ENCODE data around the gene PTPN11. TPM values are rescaled to one million over a fixed set of nuclear protein-coding genes. Genes with fewer than 3 reads are reported as not detected.

PTPN11 gene
- total and polyA plus RNA-seq, 2 experiments from 2014 or later, result 78.0 to 89.5 TPM

DNA sequence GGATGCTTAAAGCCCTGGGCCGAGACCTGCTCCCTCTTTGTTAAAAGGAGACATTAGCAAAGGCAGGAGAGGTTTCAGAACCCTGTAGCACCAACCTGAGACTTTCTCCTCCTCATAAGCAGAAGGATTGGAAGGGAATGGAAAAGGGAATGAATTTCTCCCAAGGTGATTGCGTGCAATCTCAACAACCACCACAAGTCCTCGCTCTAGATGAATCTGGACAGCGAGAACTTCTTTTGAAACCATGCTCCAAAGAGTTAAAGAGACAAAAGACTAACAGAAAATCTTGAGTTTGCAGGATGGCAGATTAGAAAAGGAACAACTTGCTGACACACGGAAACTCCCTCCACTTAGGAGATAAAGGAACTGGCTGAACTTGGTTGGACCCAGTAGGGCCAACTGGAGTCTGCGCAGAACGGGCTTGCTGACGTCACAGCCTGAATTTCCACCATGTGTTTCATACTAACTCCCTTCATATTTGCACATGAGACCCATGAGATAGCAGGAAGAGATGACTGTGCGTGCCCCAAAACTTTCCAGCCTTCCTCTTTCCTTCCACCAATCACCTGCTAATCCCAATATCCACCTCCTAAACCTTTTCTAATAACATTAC lies 137.0 kb downstream of the PTPN11 start:
- Histone ChIP-seq H3K27ac (no peak overlapping the region), H3K79me2 (ENCODE audit: insufficient read depth) (no peaks in the 10 kb centered on the region), H3K4me1 (ENCODE audit: insufficient read depth) (no peaks in the 10 kb centered on the region), H2AFZ (no peak overlapping the region), H3K9me3 (ENCODE audit: low read depth) (no peaks in the 10 kb centered on the region), H3K4me2 (ENCODE audit: unreplicated experiment) (no peak overlapping the region), H3K9me2 (ENCODE audit: insufficient read depth) (no peaks in the 10 kb centered on the region), H4K20me1 (ENCODE audit: insufficient read depth) (no peaks in the 10 kb centered on the region), H3K4me3 (no peak overlapping the region), H3K9ac (no peak overlapping the region), H3K27me3 (replicated peaks; ENCODE audit: insufficient read depth) (peaks cover 11% of the 10 kb centered on the region; the same call in 1 of the 2 replicates), H3F3A (ENCODE audit: insufficient read depth) (no peaks in the 10 kb centered on the region), H3K36me3 (ENCODE audit: low read depth) (no peaks in the 10 kb centered on the region)
- in situ Hi-C loops (cut with MboI), result no loop called here
- no peak for TF ChIP-seq EZH2phosphoT487 (IDR thresholded peaks at IDR 0.05; ENCODE audit: insufficient read depth, low read depth)
- no peak for TF ChIP-seq EZH2 (IDR thresholded peaks at IDR 0.05; ENCODE audit: insufficient read depth, poor library complexity, severe bottlenecking)
- DNase-seq, result no peak
- WGBS, 2 experiments (ENCODE audit: low coverage in 1 of 2, low lambda C conversion rate in 2 of 2, missing lambda C conversion rate in 2 of 2), result 40 to 42% methylated on average over 9 of the region's 9 CpGs

DNA sequence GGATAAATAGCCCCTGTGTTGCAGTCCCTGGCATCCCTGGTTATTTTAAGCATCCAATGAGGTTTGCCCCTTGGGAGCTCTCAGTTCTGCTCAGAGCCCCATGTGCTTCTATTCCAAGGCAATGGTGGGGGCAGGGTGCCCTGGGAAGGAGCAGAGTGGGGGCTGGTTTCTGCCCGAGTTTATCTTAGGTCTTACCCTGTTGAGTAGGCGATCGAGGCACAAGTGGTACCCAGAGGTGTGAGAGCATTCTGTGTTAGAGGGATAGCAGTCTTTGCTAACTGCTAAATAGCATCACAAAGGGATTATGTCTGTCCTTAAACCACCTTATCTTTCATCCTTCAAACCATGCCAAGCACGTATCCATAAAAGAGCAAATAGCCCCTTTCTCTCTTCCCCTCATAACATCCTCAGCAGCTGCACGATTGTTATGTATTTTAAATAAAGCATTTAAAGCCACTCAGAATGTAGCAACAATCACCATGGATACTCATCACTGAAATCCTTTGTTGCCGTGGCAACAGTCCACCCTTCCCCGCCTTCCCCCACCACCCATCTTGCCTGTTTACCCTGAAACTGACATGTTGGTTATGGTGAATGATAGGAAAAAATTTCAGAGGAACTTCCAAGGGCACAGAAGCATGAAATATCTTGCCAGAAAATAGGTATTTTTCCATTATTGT lies 139.3 kb downstream of the PTPN11 start:
- H3K9ac ChIP-seq, result no peak overlapping the region
- H3K4me3 ChIP-seq, result no peak overlapping the region
- DNase-seq, result no peak
- no peaks in the 10 kb centered on the region for H3K4me1 ChIP-seq (ENCODE audit: insufficient read depth)
- 20 to 26% methylated on average over 7 of the region's 7 CpGs for WGBS, 2 experiments (ENCODE audit: low coverage in 1 of 2, low lambda C conversion rate in 2 of 2, missing lambda C conversion rate in 2 of 2)
- no peaks in the 10 kb centered on the region for H3K36me3 ChIP-seq (ENCODE audit: low read depth)
- no peaks in the 10 kb centered on the region for H3F3A ChIP-seq (ENCODE audit: insufficient read depth)
- in situ Hi-C loops (cut with MboI), result no loop called here
- no peak overlapping the region for H3K27ac ChIP-seq
- no peaks in the 10 kb centered on the region for H3K9me3 ChIP-seq (ENCODE audit: low read depth)
- no peak overlapping the region for H3K4me2 ChIP-seq (ENCODE audit: unreplicated experiment)
- peaks cover 11% of the 10 kb centered on the region; the same call in 1 of the 2 replicates for H3K27me3 ChIP-seq (replicated peaks; ENCODE audit: insufficient read depth)
- no peaks in the 10 kb centered on the region for H4K20me1 ChIP-seq (ENCODE audit: insufficient read depth)
- no peaks in the 10 kb centered on the region for H3K79me2 ChIP-seq (ENCODE audit: insufficient read depth)
- H3K9me2 ChIP-seq (ENCODE audit: insufficient read depth), result no peaks in the 10 kb centered on the region
- H2AFZ ChIP-seq, result no peak overlapping the region
- TF ChIP-seq EZH2phosphoT487 (IDR thresholded peaks at IDR 0.05; ENCODE audit: insufficient read depth, low read depth) (no peak), EZH2 (IDR thresholded peaks at IDR 0.05; ENCODE audit: insufficient read depth, poor library complexity, severe bottlenecking) (no peak)

Other genes with a start within 250 kb of the PTPN11 start
- 7.5 and 13.9 TPM in 2 replicates for gene HECTD4, start 36.5 kb upstream of the PTPN11 start, total RNA-seq (2014; rRNA removed; shearing (Covaris generic))
- 7.6 and 8.9 TPM in 2 replicates for gene HECTD4, start 36.5 kb upstream of the PTPN11 start, polyA plus RNA-seq (2016; fragmentation: Nextera tagmentation; extraction: Ambion mirVana)
- 1,076 and 1,254 TPM in 2 replicates for gene RPL6, start 9.3 kb upstream of the PTPN11 start, total RNA-seq (2014; rRNA removed; shearing (Covaris generic))
- 372 and 391 TPM in 2 replicates for gene RPL6, start 9.3 kb upstream of the PTPN11 start, polyA plus RNA-seq (2016; fragmentation: Nextera tagmentation; extraction: Ambion mirVana)